Smooth muscle cell (in vitro differentiated cells): ENCODE measurements around the gene PPM1E. TPM values are rescaled to one million over a fixed set of nuclear protein-coding genes. Genes with fewer than 3 reads are reported as not detected.

Experiments used
- DNase-seq: peaks from one replicate; lab custom pipeline; 2025; ENCODE audit not compliant: unreplicated experiment; lab: John Stamatoyannopoulos, UW
- H2AFZ ChIP-seq: fragments of 200-600 bp; sonication (generic); 2 replicates; pipeline ENCODE4 v1.6.0; 2016; ENCODE audit warnings: antibody characterized with exemption, low read depth, mild to moderate bottlenecking
- H3F3A ChIP-seq: fragments of 200-600 bp; sonication (generic); 2 replicates; pipeline ENCODE4 v1.6.0; 2017; ENCODE audit warnings: antibody characterized with exemption, low read depth
- H3K27ac ChIP-seq: fragments of 200-600 bp; sonication (generic); 2 replicates; pipeline ENCODE4 v1.5.1; 2016; ENCODE audit warnings: low read depth, mild to moderate bottlenecking
- H3K27me3 ChIP-seq: fragments of 200-600 bp; sonication (generic); 2 replicates; pipeline ENCODE4 v1.6.1; 2016; ENCODE audit warnings: low read depth, mild to moderate bottlenecking
- H3K36me3 ChIP-seq: fragments of 200-600 bp; sonication (generic); 2 replicates; pipeline ENCODE4 v1.5.1; 2016; ENCODE audit warnings: low read depth
- H3K4me1 ChIP-seq: fragments of 200-600 bp; sonication (generic); 2 replicates; pipeline ENCODE4 v1.5.1; 2016; ENCODE audit warnings: low read depth
- H3K4me2 ChIP-seq: fragments of 200-600 bp; sonication (generic); 2 replicates; pipeline ENCODE4 v1.6.0; 2016; ENCODE audit warnings: mild to moderate bottlenecking
- H3K4me3 ChIP-seq: fragments of 200-600 bp; sonication (generic); 2 replicates; pipeline ENCODE4 v1.5.1; 2016; ENCODE audit warnings: mild to moderate bottlenecking
- H3K79me2 ChIP-seq: fragments of 200-600 bp; sonication (generic); 2 replicates; pipeline ENCODE4 v1.6.0; 2016; ENCODE audit warnings: low read depth, mild to moderate bottlenecking
- H3K9ac ChIP-seq: fragments of 200-600 bp; sonication (generic); 2 replicates; pipeline ENCODE4 v1.6.0; 2016; ENCODE audit warnings: low read depth
- H3K9me3 ChIP-seq: fragments of 200-600 bp; sonication (generic); replicated peaks from 2 replicates; pipeline ENCODE4 v1.5.1; 2016; ENCODE audit warnings: low read depth
- H4K20me1 ChIP-seq: fragments of 200-600 bp; sonication (generic); 2 replicates; pipeline ENCODE4 v1.6.0; 2016; ENCODE audit warnings: low read depth
- WGBS: methylation state at CpG from one replicate; pipeline ENCODE4 v1.1.7; 2016; ENCODE audit warnings: low lambda C conversion rate; 5-methylcytosine and 5-hydroxymethylcytosine counted together
- polyA plus RNA-seq: library from polyadenylated mRNA; unstranded; fragments of >200 nt; fragmentation: Nextera tagmentation; extraction: Ambion mirVana; gene quantifications from 2 replicates; pipeline ENCODE4 v1.2.1, GENCODE V29; 2016
- total RNA-seq: library from RNA; depleted of rRNA; stranded (reverse); fragments of >200 nt; gene quantifications from 2 replicates; pipeline ENCODE4 v1.2.3, GENCODE V29; 2014
- TF ChIP-seq, protein P1 (sequence below): fragments of 200-600 bp; sonication (generic); IDR thresholded peaks from 2 replicates; pipeline ENCODE4 v1.5.1; 2017; ENCODE audit warnings: borderline replicate concordance, mild to moderate bottlenecking, antibody characterized with exemption; ENCODE audit not compliant: insufficient read depth, poor library complexity, severe bottlenecking

Gene PPM1E
- total and polyA plus RNA-seq, 2 experiments from 2014 or later, result 0.29 to 0.72 TPM

DNA sequence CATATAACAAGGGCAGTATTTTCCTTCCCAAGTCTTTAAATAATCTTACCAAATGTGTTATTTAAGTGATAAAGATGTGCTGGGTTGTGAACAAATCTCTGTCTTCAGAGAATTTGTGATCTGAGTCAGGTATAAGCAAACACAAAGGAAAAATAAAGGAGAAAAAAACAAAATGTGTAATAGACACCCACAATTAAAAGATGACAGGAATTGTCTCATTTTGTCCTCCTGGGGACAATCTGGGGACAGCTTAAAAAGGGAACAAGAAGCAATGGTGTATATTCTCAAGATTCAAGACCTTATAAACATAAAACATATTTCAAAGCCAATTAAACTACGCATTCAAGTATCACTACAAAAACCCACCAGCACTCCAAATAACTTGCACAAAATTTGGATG lies 243.8 kb downstream of the PPM1E start:
- Histone ChIP-seq H3K36me3 (no peaks in the 10 kb centered on the region), H3K79me2 (no peaks in the 10 kb centered on the region), H3K9me3 (no peaks in the 10 kb centered on the region), H3K4me1 (no peaks in the 10 kb centered on the region), H4K20me1 (no peaks in the 10 kb centered on the region), H3F3A (peaks cover 4% of the 10 kb centered on the region), H3K27ac (no peak overlapping the region), H3K4me3 (no peak overlapping the region), H2AFZ (no peak overlapping the region), H3K27me3 (no peaks in the 10 kb centered on the region), H3K4me2 (no peak overlapping the region), H3K9ac (no peak overlapping the region)
- DNase-seq, result no peak
- 100% methylated on average over 1 of the region's 1 CpG for WGBS
- TF ChIP-seq, protein P1, sequence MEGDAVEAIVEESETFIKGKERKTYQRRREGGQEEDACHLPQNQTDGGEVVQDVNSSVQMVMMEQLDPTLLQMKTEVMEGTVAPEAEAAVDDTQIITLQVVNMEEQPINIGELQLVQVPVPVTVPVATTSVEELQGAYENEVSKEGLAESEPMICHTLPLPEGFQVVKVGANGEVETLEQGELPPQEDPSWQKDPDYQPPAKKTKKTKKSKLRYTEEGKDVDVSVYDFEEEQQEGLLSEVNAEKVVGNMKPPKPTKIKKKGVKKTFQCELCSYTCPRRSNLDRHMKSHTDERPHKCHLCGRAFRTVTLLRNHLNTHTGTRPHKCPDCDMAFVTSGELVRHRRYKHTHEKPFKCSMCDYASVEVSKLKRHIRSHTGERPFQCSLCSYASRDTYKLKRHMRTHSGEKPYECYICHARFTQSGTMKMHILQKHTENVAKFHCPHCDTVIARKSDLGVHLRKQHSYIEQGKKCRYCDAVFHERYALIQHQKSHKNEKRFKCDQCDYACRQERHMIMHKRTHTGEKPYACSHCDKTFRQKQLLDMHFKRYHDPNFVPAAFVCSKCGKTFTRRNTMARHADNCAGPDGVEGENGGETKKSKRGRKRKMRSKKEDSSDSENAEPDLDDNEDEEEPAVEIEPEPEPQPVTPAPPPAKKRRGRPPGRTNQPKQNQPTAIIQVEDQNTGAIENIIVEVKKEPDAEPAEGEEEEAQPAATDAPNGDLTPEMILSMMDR, result no peak

DNA sequence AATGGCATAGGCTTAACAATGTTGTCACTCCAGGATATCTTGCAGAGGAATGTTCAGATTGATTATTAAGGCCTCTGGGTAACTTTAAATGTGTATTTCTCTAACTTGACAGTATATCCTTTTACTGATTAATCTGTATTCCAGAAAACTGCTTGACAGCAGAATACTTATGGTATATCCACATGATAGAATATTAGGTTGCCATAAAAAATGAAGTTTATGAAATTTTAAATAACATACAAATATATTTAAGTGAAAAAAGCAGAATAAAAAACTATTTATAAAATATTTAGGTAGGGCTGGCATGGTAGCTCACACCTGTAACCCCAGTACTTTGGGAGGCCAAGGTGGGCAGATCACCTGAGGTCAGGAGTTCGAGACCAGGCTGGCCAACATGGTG lies 244.4 kb downstream of the PPM1E start:
- H3K4me2 ChIP-seq, result no peak overlapping the region
- no peaks in the 10 kb centered on the region for H3K36me3 ChIP-seq
- H3F3A ChIP-seq, result peaks cover 4% of the 10 kb centered on the region
- H3K79me2 ChIP-seq, result no peaks in the 10 kb centered on the region
- no peak overlapping the region for H3K27ac ChIP-seq
- TF ChIP-seq, protein P1, result no peak
- H3K4me1 ChIP-seq, result no peaks in the 10 kb centered on the region
- no peaks in the 10 kb centered on the region for H3K9me3 ChIP-seq
- DNase-seq, result no peak
- no peak overlapping the region for H3K4me3 ChIP-seq
- H3K27me3 ChIP-seq, result no peaks in the 10 kb centered on the region
- H2AFZ ChIP-seq, result no peak overlapping the region
- 95% methylated on average over 1 of the region's 1 CpG for WGBS
- H4K20me1 ChIP-seq, result no peaks in the 10 kb centered on the region
- no peak overlapping the region for H3K9ac ChIP-seq

DNA sequence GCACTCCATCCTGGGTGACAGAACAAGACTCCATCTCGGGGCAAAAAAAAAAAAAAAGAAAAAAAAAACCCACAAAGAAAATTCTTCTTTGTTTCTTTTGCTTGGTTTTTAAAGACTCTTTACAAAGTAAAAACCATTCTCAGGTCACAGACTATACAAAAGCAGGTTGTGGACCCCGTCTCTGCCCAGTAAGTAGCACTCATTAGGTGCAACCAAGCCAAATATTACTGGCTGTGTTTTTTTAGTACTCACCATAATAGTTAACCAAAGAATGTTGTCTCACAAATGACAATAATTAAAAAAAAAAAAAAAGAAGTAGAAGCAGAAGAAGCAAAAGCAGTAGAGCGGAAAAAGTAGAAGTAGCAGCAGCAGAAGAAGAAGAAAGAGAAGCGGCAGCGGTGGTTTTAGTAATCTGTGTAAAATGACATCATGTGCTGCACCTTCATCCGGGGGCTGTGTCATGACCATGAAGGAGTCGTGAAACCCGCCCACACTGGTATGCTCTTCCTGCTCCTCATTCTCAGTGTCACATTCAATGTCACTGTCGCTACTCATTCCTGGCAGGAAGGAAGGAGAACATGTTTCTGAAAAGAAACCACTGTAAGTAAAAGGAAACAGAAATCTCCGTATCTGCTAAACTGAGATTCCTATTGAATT lies 245.6 kb downstream of the PPM1E start:
- H4K20me1 ChIP-seq, result no peaks in the 10 kb centered on the region
- no peaks in the 10 kb centered on the region for H3K36me3 ChIP-seq
- TF ChIP-seq, protein P1, result no peak
- H2AFZ ChIP-seq, result peak overlapping the region; percentile 39
- H3K9ac ChIP-seq, result peak overlapping the region; percentile 50
- H3K4me1 ChIP-seq, result no peaks in the 10 kb centered on the region
- H3K4me3 ChIP-seq, result peak overlapping the region; percentile 14
- DNase-seq, result no peak
- H3K27me3 ChIP-seq, result no peaks in the 10 kb centered on the region
- H3K79me2 ChIP-seq, result no peaks in the 10 kb centered on the region
- peak overlapping the region; percentile 73 for H3K4me2 ChIP-seq
- H3F3A ChIP-seq, result peaks cover 4% of the 10 kb centered on the region
- no peaks in the 10 kb centered on the region for H3K9me3 ChIP-seq
- peak overlapping the region; percentile 84 for H3K27ac ChIP-seq
- WGBS, result 35% methylated on average over 10 of the region's 10 CpGs

DNA sequence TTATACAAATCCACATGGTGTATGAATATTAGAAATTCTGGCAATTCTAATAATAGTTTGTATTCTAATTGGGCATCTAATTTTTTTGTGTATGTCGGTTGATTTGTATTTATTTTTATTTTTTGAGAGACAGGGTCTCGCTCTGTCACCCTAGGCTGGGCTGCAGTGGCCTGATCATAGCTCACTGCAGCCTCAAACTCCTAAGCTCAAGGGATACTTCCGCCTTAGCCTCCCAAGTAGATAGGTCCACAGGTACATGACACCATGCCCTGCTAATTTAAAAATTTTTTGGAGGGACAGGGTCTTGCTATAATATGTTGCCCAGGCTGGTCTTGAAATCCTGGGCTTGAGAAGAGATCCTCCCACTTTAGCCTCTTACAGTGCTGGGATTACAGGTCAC lies 246.5 kb downstream of the PPM1E start:
- Histone ChIP-seq H3K27ac (peak overlapping the region; percentile 84), H3K4me2 (peak overlapping the region; percentile 73), H3K4me1 (no peaks in the 10 kb centered on the region), H4K20me1 (no peaks in the 10 kb centered on the region), H3K9me3 (no peaks in the 10 kb centered on the region), H3K4me3 (peak overlapping the region; percentile 14), H3K9ac (peak overlapping the region; percentile 50), H3K36me3 (no peaks in the 10 kb centered on the region), H3K27me3 (no peaks in the 10 kb centered on the region), H3F3A (peaks cover 4% of the 10 kb centered on the region), H2AFZ (no peak overlapping the region), H3K79me2 (no peaks in the 10 kb centered on the region)
- WGBS, result 94% methylated on average over 3 of the region's 3 CpGs
- TF ChIP-seq, protein P1, result no peak
- no peak for DNase-seq
